IMR-90 (cell line): Measurements from ENCODE around the gene CRIP1. TPM values are rescaled to one million over a fixed set of nuclear protein-coding genes. Genes with fewer than 3 reads are reported as not detected.

Source experiments
- ATAC-seq: fragments of 200-7000 bp; cut with Tn5 transposase; 2 replicates; pipeline ENCODE4 v1.9.1; 2020; ENCODE audit warnings: low read depth, mild to moderate bottlenecking, moderate library complexity
- BruUV-seq: library from RNA; stranded (reverse); fragments of 400-500 nt; replicated peaks from 2 replicates; lab custom pipeline; 2021; lab: Mats Ljungman, UMichigan
- CTCF ChIA-PET: fragments of 300-600 bp; formaldehyde crosslinking; extraction: SDS; loops from one replicate; lab custom pipeline; 2021; ENCODE audit warnings: antibody characterized with exemption; lab: Yijun Ruan, JAX
- POLR2A ChIA-PET: fragments of 300-600 bp; sonication (Branson Sonifier 250); formaldehyde crosslinking; loops from one replicate; lab custom pipeline; 2022; ENCODE audit warnings: antibody characterized with exemption; ENCODE audit not compliant: unreplicated experiment; lab: Charles Lee
- DNase-seq: peaks from one replicate; pipeline ENCODE4 v3.0.0; 2013
- H2AFZ ChIP-seq: replicated peaks from 2 replicates; pipeline ENCODE3; 2013; ENCODE audit warnings: low read length, mild to moderate bottlenecking; ENCODE audit not compliant: poor library complexity
- H2AK5ac ChIP-seq: 2 replicates; pipeline ENCODE4 v1.6.1; 2013; ENCODE audit warnings: low read depth, low read length, inconsistent platforms
- H2AK9ac ChIP-seq: replicated peaks from 2 replicates; pipeline ENCODE3; 2013; ENCODE audit warnings: mild to moderate bottlenecking, low read depth, low read length, moderate library complexity; ENCODE audit not compliant: poor library complexity
- H2BK120ac ChIP-seq: 2 replicates; pipeline ENCODE4 v1.6.1; 2013; ENCODE audit warnings: low read depth, low read length, inconsistent platforms
- H2BK15ac ChIP-seq: 3 replicates; pipeline ENCODE4 v1.6.1; 2013; ENCODE audit warnings: low read depth, low read length, inconsistent platforms
- H2BK20ac ChIP-seq: 2 replicates; pipeline ENCODE4 v1.6.1; 2013; ENCODE audit warnings: low read depth, mild to moderate bottlenecking, inconsistent platforms, low read length, moderate library complexity
- H2BK5ac ChIP-seq: 2 replicates; pipeline ENCODE4 v1.6.1; 2013; ENCODE audit warnings: mild to moderate bottlenecking, low read depth, low read length, inconsistent platforms; ENCODE audit not compliant: poor library complexity, severe bottlenecking
- H3K14ac ChIP-seq: replicated peaks from 2 replicates; pipeline ENCODE4 v1.6.1; 2013; ENCODE audit warnings: low read depth, low read length, inconsistent platforms
- H3K18ac ChIP-seq: 2 replicates; pipeline ENCODE4 v1.6.1; 2013; ENCODE audit warnings: low read depth, low read length, control low read depth
- H3K23ac ChIP-seq: 2 replicates; pipeline ENCODE4 v1.6.1; 2013; ENCODE audit warnings: low read depth, low read length, inconsistent platforms
- H3K27ac ChIP-seq: 2 replicates; pipeline ENCODE4 v1.5.1; 2013; ENCODE audit warnings: mild to moderate bottlenecking, control low read depth, low read length; ENCODE audit not compliant: insufficient read depth
- H3K27me3 ChIP-seq: 2 replicates; pipeline ENCODE4 v1.6.1; 2013; ENCODE audit warnings: low read length; ENCODE audit not compliant: control insufficient read depth, insufficient read depth
- H3K36me3 ChIP-seq: 2 replicates; pipeline ENCODE4 v1.6.1; 2013; ENCODE audit warnings: low read length, mixed read lengths; ENCODE audit not compliant: control insufficient read depth, insufficient read depth
- H3K4ac ChIP-seq: 2 replicates; pipeline ENCODE4 v1.6.1; 2013; ENCODE audit warnings: low read depth, low read length, inconsistent platforms
- H3K4me1 ChIP-seq: 2 replicates; pipeline ENCODE4 v1.6.1; 2013; ENCODE audit warnings: low read length, mixed read lengths; ENCODE audit not compliant: control insufficient read depth, insufficient read depth
- H3K4me2 ChIP-seq: 2 replicates; pipeline ENCODE4 v1.6.1; 2013; ENCODE audit warnings: low read depth, mild to moderate bottlenecking, control low read depth, low read length, moderate library complexity
- H3K4me3 ChIP-seq: 2 replicates; pipeline ENCODE4 v1.5.1; 2013; ENCODE audit warnings: low read depth, mild to moderate bottlenecking, control low read depth, low read length, moderate library complexity; ENCODE audit not compliant: insufficient read depth
- H3K56ac ChIP-seq: 2 replicates; pipeline ENCODE4 v1.6.1; 2013; ENCODE audit warnings: low read length, inconsistent platforms; ENCODE audit not compliant: insufficient read depth; ENCODE audit errors: extremely low read depth
- H3K79me1 ChIP-seq, 2 experiments: 2 replicates each; pipeline ENCODE4 v1.6.1; 2013; ENCODE audit warnings: low read length in 2 of 2, inconsistent platforms in 1 of 2, low read depth in 1 of 2
- H3K9ac ChIP-seq: 2 replicates; pipeline ENCODE4 v1.6.1; 2013; ENCODE audit warnings: low read depth, low read length, control low read depth
- H3K9me1 ChIP-seq: 2 replicates; pipeline ENCODE4 v1.6.1; 2013; ENCODE audit warnings: low read length, inconsistent platforms; ENCODE audit not compliant: insufficient read depth
- H3K9me3 ChIP-seq: 2 replicates; pipeline ENCODE4 v1.6.1; 2013; ENCODE audit warnings: low read length; ENCODE audit not compliant: control insufficient read depth, insufficient read depth
- H4K20me1 ChIP-seq: 2 replicates; pipeline ENCODE4 v1.6.1; 2013; ENCODE audit warnings: low read length, inconsistent platforms; ENCODE audit not compliant: insufficient read depth
- H4K5ac ChIP-seq: 2 replicates; pipeline ENCODE4 v1.6.1; 2013; ENCODE audit warnings: mild to moderate bottlenecking, low read depth, low read length, control low read depth
- H4K8ac ChIP-seq, 2 experiments: 2 replicates each; pipeline ENCODE4 v1.6.1; 2013; ENCODE audit warnings: low read depth in 2 of 2, low read length in 2 of 2, control low read depth in 1 of 2, inconsistent platforms in 1 of 2
- H4K91ac ChIP-seq: 2 replicates; pipeline ENCODE4 v1.6.1; 2013; ENCODE audit warnings: low read depth, low read length, inconsistent platforms; ENCODE audit not compliant: insufficient read depth
- BHLHE40 ChIP-seq: fragments of 150-350 bp; IDR thresholded peaks from 2 replicates; pipeline ENCODE4 v1.6.1; 2016; ENCODE audit warnings: mild to moderate bottlenecking, low read depth, low read length
- CEBPB ChIP-seq: IDR thresholded peaks from 2 replicates; pipeline ENCODE4 v1.6.1; 2012; ENCODE audit warnings: low read depth, low read length, improper control_type of control experiment
- NFE2L2 ChIP-seq: fragments of 150-350 bp; IDR thresholded peaks from 2 replicates; pipeline ENCODE4 v1.6.1; 2016; ENCODE audit warnings: low read depth, mild to moderate bottlenecking, low read length
- RAD21 ChIP-seq: IDR thresholded peaks from 2 replicates; pipeline ENCODE4 v1.6.1; 2012; ENCODE audit warnings: low read length, improper control_type of control experiment
- RCOR1 ChIP-seq: IDR thresholded peaks from 2 replicates; pipeline ENCODE4 v1.6.1; 2012; ENCODE audit warnings: mild to moderate bottlenecking, low read length, improper control_type of control experiment; ENCODE audit not compliant: insufficient replicate concordance
- RFX5 ChIP-seq: IDR thresholded peaks from 2 replicates; pipeline ENCODE4 v1.8.0; 2012; ENCODE audit warnings: low read depth, mild to moderate bottlenecking, low read length, moderate library complexity
- WGBS, 2 experiments: methylation state at CpG; one replicate each; pipeline versions ENCODE4 v1.1.5 to v1.1.7; 2013; ENCODE audit warnings: missing lambda C conversion rate in 2 of 2; ENCODE audit not compliant: insufficient read length in 1 of 2; ENCODE audit errors: extremely low coverage in 2 of 2; 5-methylcytosine and 5-hydroxymethylcytosine counted together
- dilution Hi-C: fragments of 300-500 bp; cut with HindIII; formaldehyde crosslinking; loops from one replicate; pipeline ENCODE4 v1.14.3; 2018; ENCODE audit warnings: low sequenced_read_pairs; ENCODE audit not compliant: unreplicated experiment
- in situ Hi-C: fragments of 300-500 bp; cut with MboI; formaldehyde crosslinking; loops from 3 replicates; pipeline ENCODE4 v1.14.3; 2019; ENCODE audit warnings: low sequenced_read_pairs, inconsistent platforms, mixed read lengths
- intact Hi-C: fragments of 100-400 bp; cut with micrococcal nuclease; formaldehyde crosslinking; loops from 2 replicates; pipeline ENCODE4 v1.10.0; 2022
- polyA plus RNA-seq, 3 experiments: library from polyadenylated mRNA; depleted of rRNA; stranded (reverse); fragments of >200 nt; gene quantifications; 2 replicates each; pipeline ENCODE4 v1.2.3, GENCODE V29; 2012; ENCODE audit warnings: low replicate concordance in 1 of 3
- total RNA-seq: library from RNA; depleted of rRNA; stranded (reverse); fragments of >200 nt; gene quantifications from 2 replicates; pipeline ENCODE4 v1.2.3, GENCODE V29; 2012
- TF ChIP-seq, protein P1 (sequence below): fragments of 150-350 bp; IDR thresholded peaks from 2 replicates; pipeline ENCODE4 v1.6.1; 2017; ENCODE audit warnings: mild to moderate bottlenecking, antibody characterized with exemption, low read length, low read depth
- TF ChIP-seq, protein P2 (sequence below): fragments of 150-350 bp; IDR thresholded peaks from 2 replicates; pipeline ENCODE4 v1.6.1; 2016; ENCODE audit warnings: low read depth, mild to moderate bottlenecking, low read length, moderate library complexity, borderline replicate concordance

CRIP1 gene
- total and polyA plus RNA-seq, 2 of the 4 experiments (the other 2 are of a cell fraction): 0.21 TPM; not detected in 1

- no peak overlapping the region for H2BK20ac ChIP-seq
- no peak overlapping the region for H2AK5ac ChIP-seq
- POLR2A ChIA-PET: no interaction called here
- CTCF ChIA-PET: no interaction called here
- DNase-seq (no peak), ATAC-seq (no peak)
- no peak overlapping the region for H2AK9ac ChIP-seq
- intact Hi-C loops (loop anchor here (5.0 kb wide), 1 partner anchor 33 kb away; the partner anchor contains the start of gene TMEM121), dilution Hi-C loops (no loop called here), in situ Hi-C loops (no loop called here)
- no peak overlapping the region for H2BK120ac ChIP-seq
- no peak overlapping the region for H3K14ac ChIP-seq
- H3K4ac ChIP-seq: no peak overlapping the region
- H2BK5ac ChIP-seq: no peak overlapping the region
- no peak overlapping the region for H2AFZ ChIP-seq
- H3K4me3 ChIP-seq: no peak overlapping the region
- no peak overlapping the region for H3K23ac ChIP-seq
- H3K36me3 ChIP-seq: no peaks in the 10 kb centered on the region
- H3K9ac ChIP-seq: no peak overlapping the region
- no peak overlapping the region for H3K27ac ChIP-seq
- 0 out of 2 replicates have a peak, but pooled peaks cover 6% of the 10 kb centered on the region for H4K20me1 ChIP-seq
- H3K79me1 ChIP-seq: peaks cover 0 to 5% of the 10 kb centered on the region in 2 experiments; a peak in 1 of 4 replicates
- peaks cover 2% of the 10 kb centered on the region; the same call in 1 of the 2 replicates for H3K4me1 ChIP-seq
- H4K8ac ChIP-seq: no peak overlapping the region
- no peaks in the 10 kb centered on the region for H3K27me3 ChIP-seq
- no peak overlapping the region for H2BK15ac ChIP-seq
- 89% methylated on average over 8 of the region's 16 CpGs; no CpG with 5 or more reads in 1 of the 2 experiments for WGBS, 2 experiments
- no peaks in the 10 kb centered on the region for H3K9me3 ChIP-seq
- no peak overlapping the region for H3K4me2 ChIP-seq
- BruUV-seq: no TSS peak
- peaks cover 6% of the 10 kb centered on the region; the same call in 1 of the 2 replicates for H3K9me1 ChIP-seq
- H4K91ac ChIP-seq: no peak overlapping the region
- H4K5ac ChIP-seq: no peak overlapping the region
- no peak overlapping the region for H3K18ac ChIP-seq
- H3K56ac ChIP-seq: no peak overlapping the region
- TF ChIP-seq RFX5 (no peak), RAD21 (no peak), BHLHE40 (no peak), CEBPB (no peak), RCOR1 (no peak), NFE2L2 (no peak)
- TF ChIP-seq, protein P1, sequence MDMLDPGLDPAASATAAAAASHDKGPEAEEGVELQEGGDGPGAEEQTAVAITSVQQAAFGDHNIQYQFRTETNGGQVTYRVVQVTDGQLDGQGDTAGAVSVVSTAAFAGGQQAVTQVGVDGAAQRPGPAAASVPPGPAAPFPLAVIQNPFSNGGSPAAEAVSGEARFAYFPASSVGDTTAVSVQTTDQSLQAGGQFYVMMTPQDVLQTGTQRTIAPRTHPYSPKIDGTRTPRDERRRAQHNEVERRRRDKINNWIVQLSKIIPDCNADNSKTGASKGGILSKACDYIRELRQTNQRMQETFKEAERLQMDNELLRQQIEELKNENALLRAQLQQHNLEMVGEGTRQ: no peak
- TF ChIP-seq, protein P2, sequence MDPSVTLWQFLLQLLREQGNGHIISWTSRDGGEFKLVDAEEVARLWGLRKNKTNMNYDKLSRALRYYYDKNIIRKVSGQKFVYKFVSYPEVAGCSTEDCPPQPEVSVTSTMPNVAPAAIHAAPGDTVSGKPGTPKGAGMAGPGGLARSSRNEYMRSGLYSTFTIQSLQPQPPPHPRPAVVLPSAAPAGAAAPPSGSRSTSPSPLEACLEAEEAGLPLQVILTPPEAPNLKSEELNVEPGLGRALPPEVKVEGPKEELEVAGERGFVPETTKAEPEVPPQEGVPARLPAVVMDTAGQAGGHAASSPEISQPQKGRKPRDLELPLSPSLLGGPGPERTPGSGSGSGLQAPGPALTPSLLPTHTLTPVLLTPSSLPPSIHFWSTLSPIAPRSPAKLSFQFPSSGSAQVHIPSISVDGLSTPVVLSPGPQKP: no peak
These were observed 7.4 kb downstream of the CRIP1 start for GRCh38 chr14:105493921-105494605.
